ENCODE data around the gene HMG20A. TPM values are rescaled to one million over a fixed set of nuclear protein-coding genes. Genes with fewer than 3 reads are reported as not detected.

Gene HMG20A
- total RNA-seq, 1 donor: 30.8 TPM

DNA sequence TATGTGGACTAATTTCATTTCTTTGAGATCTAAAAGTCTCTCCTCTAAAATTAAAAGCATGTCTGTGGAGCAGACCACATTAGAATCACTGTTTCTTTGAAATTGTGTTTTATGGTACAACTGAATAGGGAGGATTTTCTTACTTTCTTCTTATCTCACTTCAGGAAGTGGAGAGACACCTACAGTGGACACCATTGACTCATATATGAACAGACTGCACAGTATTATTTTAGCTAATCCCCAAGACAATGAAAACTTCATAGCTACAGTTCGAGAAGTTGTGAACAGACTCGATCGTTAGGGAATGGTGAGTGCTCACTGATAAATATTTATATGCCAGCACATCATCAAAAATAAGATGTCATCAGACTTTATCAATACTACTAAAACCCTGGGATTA is 58.3 kb downstream of the HMG20A start:
- Histone ChIP-seq H3K4me3 (ENCODE audit: insufficient read depth, low read length) (no peak overlapping the region), H2AFZ (ENCODE audit: low read length) (no peak overlapping the region), H4K20me1 (ENCODE audit: insufficient read depth, low read length) (no peaks in the 10 kb centered on the region), H3K4me1 (ENCODE audit: insufficient read depth, low read length) (peaks cover 33% of the 10 kb centered on the region), H3K27ac (ENCODE audit: low read depth, low read length) (no peak overlapping the region), H3K9me3 (ENCODE audit: low read depth, low read length) (no peaks in the 10 kb centered on the region), H3K79me2 (ENCODE audit: insufficient read depth, low read length) (no peaks in the 10 kb centered on the region), H3K4me2 (ENCODE audit: insufficient read depth, low read length) (no peak overlapping the region), H3K36me3 (ENCODE audit: insufficient read depth, low read length) (peaks cover 7% of the 10 kb centered on the region), H3K27me3 (ENCODE audit: insufficient read depth, low read length) (no peaks in the 10 kb centered on the region)
- DNase-seq (ENCODE audit: insufficient read length, low spot score, missing footprints): no peak
- TF ChIP-seq CTCF (IDR thresholded peaks at IDR 0.05; ENCODE audit: extremely low read depth, low read depth, low read length): no peak

GRCh38 chr15:77480859-77481633 is 60.4 kb downstream of the HMG20A start:
- no peak overlapping the region for H2AFZ ChIP-seq (ENCODE audit: low read length)
- no peak for TF ChIP-seq CTCF (IDR thresholded peaks at IDR 0.05; ENCODE audit: extremely low read depth, low read depth, low read length)
- no peaks in the 10 kb centered on the region for H4K20me1 ChIP-seq (ENCODE audit: insufficient read depth, low read length)
- peaks cover 21% of the 10 kb centered on the region for H3K36me3 ChIP-seq (ENCODE audit: insufficient read depth, low read length)
- peaks cover 35% of the 10 kb centered on the region for H3K4me1 ChIP-seq (ENCODE audit: insufficient read depth, low read length)
- H3K4me2 ChIP-seq (ENCODE audit: insufficient read depth, low read length): peak overlapping the region; percentile 26
- no peaks in the 10 kb centered on the region for H3K27me3 ChIP-seq (ENCODE audit: insufficient read depth, low read length)
- DNase-seq (ENCODE audit: insufficient read length, low spot score, missing footprints): no peak
- H3K4me3 ChIP-seq (ENCODE audit: insufficient read depth, low read length): no peak overlapping the region
- H3K79me2 ChIP-seq (ENCODE audit: insufficient read depth, low read length): no peaks in the 10 kb centered on the region
- peak overlapping the region; percentile 49 for H3K27ac ChIP-seq (ENCODE audit: low read depth, low read length)
- no peaks in the 10 kb centered on the region for H3K9me3 ChIP-seq (ENCODE audit: low read depth, low read length)

DNA sequence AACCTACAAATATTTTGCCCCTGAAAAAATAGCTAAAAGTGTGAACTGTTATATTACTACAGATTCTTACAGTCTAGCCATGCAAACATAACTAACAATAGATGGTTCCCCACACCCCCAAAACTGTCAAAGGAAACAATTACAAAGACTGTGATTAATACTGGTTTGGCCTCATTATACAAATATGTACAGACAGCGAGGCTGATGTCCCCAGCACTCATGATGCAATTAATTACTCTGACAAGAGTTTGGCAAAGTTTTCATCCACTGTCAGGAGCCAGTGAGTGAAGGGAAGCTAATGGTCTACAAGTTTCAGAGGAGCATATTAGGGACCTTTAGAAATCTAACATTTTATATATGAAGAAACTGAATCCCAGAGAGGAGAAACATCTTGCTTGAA is 61.0 kb downstream of the HMG20A start:
- Histone ChIP-seq H2AFZ (ENCODE audit: low read length) (no peak overlapping the region), H3K79me2 (ENCODE audit: insufficient read depth, low read length) (no peaks in the 10 kb centered on the region), H3K9me3 (ENCODE audit: low read depth, low read length) (no peaks in the 10 kb centered on the region), H3K4me2 (ENCODE audit: insufficient read depth, low read length) (peak overlapping the region; percentile 26), H3K27ac (ENCODE audit: low read depth, low read length) (peak overlapping the region; percentile 49), H3K4me1 (ENCODE audit: insufficient read depth, low read length) (peaks cover 35% of the 10 kb centered on the region), H3K36me3 (ENCODE audit: insufficient read depth, low read length) (peaks cover 21% of the 10 kb centered on the region), H3K4me3 (ENCODE audit: insufficient read depth, low read length) (no peak overlapping the region), H4K20me1 (ENCODE audit: insufficient read depth, low read length) (no peaks in the 10 kb centered on the region), H3K27me3 (ENCODE audit: insufficient read depth, low read length) (no peaks in the 10 kb centered on the region)
- no peak for TF ChIP-seq CTCF (IDR thresholded peaks at IDR 0.05; ENCODE audit: extremely low read depth, low read depth, low read length)
- no peak for DNase-seq (ENCODE audit: insufficient read length, low spot score, missing footprints)

DNA sequence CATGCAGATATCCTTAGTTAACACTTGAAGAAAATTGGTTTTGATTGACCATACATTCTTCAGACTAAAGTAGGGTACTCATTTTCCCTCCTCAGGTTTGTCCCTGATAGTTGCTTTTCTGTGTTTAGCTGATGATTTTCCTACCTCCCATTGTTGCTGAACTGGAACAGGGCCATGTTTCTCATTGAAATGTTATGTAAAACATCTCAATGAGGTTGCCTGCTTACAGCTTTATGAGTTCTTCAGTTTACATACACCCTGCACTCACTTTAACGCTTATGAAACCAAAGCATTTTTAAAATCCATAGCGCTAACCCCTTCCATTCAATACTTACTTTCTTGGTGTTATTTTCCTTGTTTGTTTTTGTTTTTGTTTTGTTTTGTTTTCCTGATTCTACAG is 61.9 kb downstream of the HMG20A start:
- no peak overlapping the region for H2AFZ ChIP-seq (ENCODE audit: low read length)
- peak overlapping the region; percentile 49 for H3K27ac ChIP-seq (ENCODE audit: low read depth, low read length)
- H3K4me2 ChIP-seq (ENCODE audit: insufficient read depth, low read length): peak overlapping the region; percentile 37
- no peaks in the 10 kb centered on the region for H4K20me1 ChIP-seq (ENCODE audit: insufficient read depth, low read length)
- H3K4me1 ChIP-seq (ENCODE audit: insufficient read depth, low read length): peaks cover 35% of the 10 kb centered on the region
- peaks cover 21% of the 10 kb centered on the region for H3K36me3 ChIP-seq (ENCODE audit: insufficient read depth, low read length)
- peak overlapping the region; percentile 2 for H3K4me3 ChIP-seq (ENCODE audit: insufficient read depth, low read length)
- no peak for DNase-seq (ENCODE audit: insufficient read length, low spot score, missing footprints)
- no peaks in the 10 kb centered on the region for H3K9me3 ChIP-seq (ENCODE audit: low read depth, low read length)
- no peaks in the 10 kb centered on the region for H3K27me3 ChIP-seq (ENCODE audit: insufficient read depth, low read length)
- H3K79me2 ChIP-seq (ENCODE audit: insufficient read depth, low read length): no peaks in the 10 kb centered on the region
- no peak for TF ChIP-seq CTCF (IDR thresholded peaks at IDR 0.05; ENCODE audit: extremely low read depth, low read depth, low read length)
